SK-N-SH (cell line): ENCODE data around the gene C5orf22. TPM values are rescaled to one million over a fixed set of nuclear protein-coding genes. Genes with fewer than 3 reads are reported as not detected.

Experiments used
- CTCF ChIA-PET: fragments of 300-600, 350-600 bp; formaldehyde crosslinking; extraction: SDS; loops from one replicate; lab custom pipeline; 2021; lab: Yijun Ruan, JAX
- POLR2A ChIA-PET: fragments of 350-600 bp; sonication (Branson Sonifier 250); formaldehyde crosslinking; extraction: SDS; loops from one replicate; lab custom pipeline; 2020; ENCODE audit warnings: antibody characterized with exemption, inconsistent platforms; lab: Yijun Ruan, JAX
- DNase-seq: peaks from one replicate; pipeline ENCODE4 v3.0.0; 2012
- H2AFZ ChIP-seq: fragments of 200-600 bp; sonication (generic); 2 replicates; pipeline ENCODE4 v1.8.1; 2016; ENCODE audit warnings: antibody characterized with exemption, mild to moderate bottlenecking, low read depth
- H3F3A ChIP-seq: fragments of 200-600 bp; sonication (generic); replicated peaks from 2 replicates; pipeline ENCODE3; 2016; ENCODE audit warnings: antibody characterized with exemption, mild to moderate bottlenecking; ENCODE audit not compliant: insufficient read depth
- H3K27ac ChIP-seq, 2 experiments: fragments of 200-500 bp in 1 of 2; fragments of 200-600 bp in 1 of 2; sonication (Bioruptor generic) in 1 of 2; sonication (generic), shearing (Covaris generic) in 1 of 2; 2 replicates each; pipeline versions ENCODE4 v1.5.1 to v1.6.1; 2014 to 2016; ENCODE audit warnings: low read depth in 2 of 2, inconsistent platforms in 1 of 2, low read length in 1 of 2, mild to moderate bottlenecking in 1 of 2, mixed read lengths in 1 of 2
- H3K27me3 ChIP-seq: fragments of 200-600 bp; sonication (generic), shearing (Covaris generic); 2 replicates; pipeline ENCODE4 v1.6.1; 2016; ENCODE audit warnings: mixed run types; ENCODE audit not compliant: insufficient read depth
- H3K36me3 ChIP-seq, 2 experiments: fragments of 200-500 bp in 1 of 2; fragments of 200-600 bp in 1 of 2; sonication (Bioruptor generic) in 1 of 2; sonication (generic) in 1 of 2; replicated peaks in 1 of 2; 2 replicates each; pipeline versions ENCODE3 to v1.5.1; 2014 to 2016; ENCODE audit warnings: low read length in 1 of 2, mild to moderate bottlenecking in 1 of 2; ENCODE audit not compliant: insufficient read depth in 2 of 2, control insufficient read depth in 1 of 2
- H3K4me1 ChIP-seq, 2 experiments: fragments of 200-500 bp in 1 of 2; fragments of 200-600 bp in 1 of 2; sonication (Bioruptor generic) in 1 of 2; sonication (generic), shearing (Covaris generic) in 1 of 2; 2 replicates each; pipeline versions ENCODE4 v1.5.1 to v1.6.1; 2014 to 2016; ENCODE audit warnings: low read depth in 1 of 2, low read length in 1 of 2, mixed run types in 1 of 2; ENCODE audit not compliant: insufficient read depth in 2 of 2, control insufficient read depth in 1 of 2
- H3K4me2 ChIP-seq: fragments of 200-600 bp; sonication (generic), shearing (Covaris generic); 2 replicates; pipeline ENCODE4 v1.6.1; 2017; ENCODE audit warnings: mixed run types
- H3K4me3 ChIP-seq, 2 experiments: fragments of 200-500 bp in 1 of 2; fragments of 200-600 bp in 1 of 2; sonication (Bioruptor generic) in 1 of 2; sonication (generic), shearing (Covaris generic) in 1 of 2; 2 replicates each; pipeline versions ENCODE4 v1.5.1 to v1.8.1; 2014 to 2016; ENCODE audit warnings: low read depth in 2 of 2, inconsistent platforms in 1 of 2, low read length in 1 of 2, mild to moderate bottlenecking in 1 of 2, mixed read lengths in 1 of 2, moderate library complexity in 1 of 2
- H3K79me2 ChIP-seq: fragments of 200-600 bp; sonication (generic); 2 replicates; pipeline ENCODE4 v1.8.1; 2017; ENCODE audit warnings: mild to moderate bottlenecking; ENCODE audit not compliant: insufficient read depth
- H3K9ac ChIP-seq: fragments of 200-600 bp; sonication (generic); 2 replicates; pipeline ENCODE4 v1.6.1; 2017; ENCODE audit warnings: mixed run types
- H3K9me2 ChIP-seq: fragments of 200-600 bp; sonication (generic); 2 replicates; pipeline ENCODE4 v1.6.1; 2017; ENCODE audit warnings: mixed run types
- H3K9me3 ChIP-seq: fragments of 200-600 bp; sonication (generic); 2 replicates; pipeline ENCODE4 v1.6.1; 2017; ENCODE audit warnings: mixed run types, mild to moderate bottlenecking, moderate library complexity
- H4K20me1 ChIP-seq: fragments of 200-600 bp; sonication (generic); 2 replicates; pipeline ENCODE4 v1.6.1; 2017; ENCODE audit warnings: mild to moderate bottlenecking, mixed run types; ENCODE audit not compliant: insufficient read depth
- CTCF ChIP-seq: fragments of 200-600 bp; sonication (generic); IDR thresholded peaks from 2 replicates; pipeline ENCODE4 v1.6.1; 2017; ENCODE audit warnings: antibody characterized with exemption, mild to moderate bottlenecking, moderate library complexity
- EP300 ChIP-seq, 2 experiments: IDR thresholded peaks; 2 replicates each; pipeline versions ENCODE4 v1.4.0 to v1.6.1; 2012; ENCODE audit warnings: borderline replicate concordance in 1 of 2, low read depth in 1 of 2, low read length in 1 of 2
- GABPA ChIP-seq: IDR thresholded peaks from 2 replicates; pipeline ENCODE4 v1.4.0; 2012; ENCODE audit warnings: low read depth, mild to moderate bottlenecking
- JUND ChIP-seq: IDR thresholded peaks from 2 replicates; pipeline ENCODE4 v1.4.0; 2012
- NFIC ChIP-seq: IDR thresholded peaks from 2 replicates; pipeline ENCODE4 v1.4.0; 2012; ENCODE audit warnings: borderline replicate concordance
- NRF1 ChIP-seq: IDR thresholded peaks from 2 replicates; pipeline ENCODE4 v1.6.1; 2012; ENCODE audit warnings: low read depth, mild to moderate bottlenecking, low read length
- PBX3 ChIP-seq: IDR thresholded peaks from 2 replicates; pipeline ENCODE4; 2012
- POLR2AphosphoS5 ChIP-seq: IDR thresholded peaks from 2 replicates; pipeline ENCODE4 v1.6.1; 2012; ENCODE audit warnings: low read depth, low read length
- RAD21 ChIP-seq: IDR thresholded peaks from 2 replicates; pipeline ENCODE4 v1.6.1; 2012; ENCODE audit warnings: mild to moderate bottlenecking, low read length
- RCOR1 ChIP-seq: fragments of 150-350 bp; IDR thresholded peaks from 2 replicates; pipeline ENCODE4 v1.6.1; 2017; ENCODE audit warnings: antibody characterized with exemption, low read length
- REST ChIP-seq: IDR thresholded peaks from 2 replicates; pipeline ENCODE4 v1.6.1; 2012; ENCODE audit warnings: mild to moderate bottlenecking, low read depth, low read length, moderate library complexity
- RFX5 ChIP-seq: IDR thresholded peaks from 2 replicates; pipeline ENCODE4 v1.6.1; 2012; ENCODE audit warnings: mild to moderate bottlenecking, improper control_type of control experiment, low read length
- RXRA ChIP-seq: IDR thresholded peaks from 2 replicates; pipeline ENCODE4 v1.4.0; 2012; ENCODE audit warnings: low read depth, mild to moderate bottlenecking, borderline replicate concordance
- TAF1 ChIP-seq: IDR thresholded peaks from 2 replicates; pipeline ENCODE4 v1.6.1; 2012; ENCODE audit warnings: low read depth, mild to moderate bottlenecking, low read length, moderate library complexity, borderline replicate concordance
- TCF12 ChIP-seq: IDR thresholded peaks from 2 replicates; pipeline ENCODE4 v1.4.0; 2012
- TEAD4 ChIP-seq: IDR thresholded peaks from 2 replicates; pipeline ENCODE4 v1.4.0; 2012; ENCODE audit warnings: mild to moderate bottlenecking, borderline replicate concordance; ENCODE audit not compliant: insufficient read depth
- WGBS: methylation state at CpG from one replicate; pipeline ENCODE4 v1.1.6; 2017; ENCODE audit warnings: low lambda C conversion rate; 5-methylcytosine and 5-hydroxymethylcytosine counted together
- polyA plus RNA-seq, 3 experiments: library from polyadenylated mRNA; depleted of rRNA; stranded (reverse); fragments of >200 nt; gene quantifications; 2 replicates each; pipeline ENCODE4 v1.2.3, GENCODE V29; 2012
- TF ChIP-seq, protein P1 (sequence below): fragments of 150-350 bp; IDR thresholded peaks from 2 replicates; pipeline ENCODE4 v1.6.1; 2017; ENCODE audit warnings: antibody characterized with exemption, low read length, low read depth, borderline replicate concordance
- TF ChIP-seq, protein P2 (sequence below): IDR thresholded peaks from 2 replicates; pipeline ENCODE4 v1.4.0; 2012; ENCODE audit warnings: low read depth, borderline replicate concordance
- TF ChIP-seq, protein P3 (sequence below): IDR thresholded peaks from 2 replicates; pipeline ENCODE4 v1.4.0; 2012; ENCODE audit warnings: low read depth

C5orf22 gene
- polyA plus RNA-seq, 1 of the 3 experiments (the other 2 are of a cell fraction): 13.6 TPM

GRCh38 chr5:31492869-31493268 lies 39.2 kb upstream of the C5orf22 start:
- H3K4me1 ChIP-seq: no peaks in the 10 kb centered on the region
- no peaks in the 10 kb centered on the region for H3K9me3 ChIP-seq
- no peaks in the 10 kb centered on the region for H3K9me2 ChIP-seq
- no peak overlapping the region for H3K4me3 ChIP-seq
- no peaks in the 10 kb centered on the region for H4K20me1 ChIP-seq
- H2AFZ ChIP-seq: no peak overlapping the region
- no peak for TF ChIP-seq EP300 (IDR thresholded peaks at IDR 0.05; ENCODE audit: borderline replicate concordance in 1 of 2, low read depth in 1 of 2, low read length in 1 of 2)
- no peak for TF ChIP-seq JUND
- TF ChIP-seq, protein P1, sequence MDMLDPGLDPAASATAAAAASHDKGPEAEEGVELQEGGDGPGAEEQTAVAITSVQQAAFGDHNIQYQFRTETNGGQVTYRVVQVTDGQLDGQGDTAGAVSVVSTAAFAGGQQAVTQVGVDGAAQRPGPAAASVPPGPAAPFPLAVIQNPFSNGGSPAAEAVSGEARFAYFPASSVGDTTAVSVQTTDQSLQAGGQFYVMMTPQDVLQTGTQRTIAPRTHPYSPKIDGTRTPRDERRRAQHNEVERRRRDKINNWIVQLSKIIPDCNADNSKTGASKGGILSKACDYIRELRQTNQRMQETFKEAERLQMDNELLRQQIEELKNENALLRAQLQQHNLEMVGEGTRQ: no peak
- no peak for TF ChIP-seq NFIC
- TF ChIP-seq GABPA: no peak
- no peak for TF ChIP-seq PBX3
- no peak for TF ChIP-seq TCF12
- TF ChIP-seq CTCF: no peak
- H3K9ac ChIP-seq: no peak overlapping the region
- H3K27ac ChIP-seq: no peak overlapping the region
- POLR2A ChIA-PET: no interaction called here
- no peaks in the 10 kb centered on the region for H3K79me2 ChIP-seq
- H3K27me3 ChIP-seq: no peaks in the 10 kb centered on the region
- peaks cover 56 to 78% of the 10 kb centered on the region in 2 experiments for H3K36me3 ChIP-seq
- no peak overlapping the region for H3K4me2 ChIP-seq
- CTCF ChIA-PET: no interaction called here
- WGBS: 94% methylated on average over 4 of the region's 4 CpGs
- no peaks in the 10 kb centered on the region for H3F3A ChIP-seq
- no peak for DNase-seq

- Histone ChIP-seq H3K9ac (no peak overlapping the region), H3K4me3 (no peak overlapping the region), H2AFZ (no peak overlapping the region), H3K4me2 (no peak overlapping the region), H3K27me3 (no peaks in the 10 kb centered on the region), H3K79me2 (no peaks in the 10 kb centered on the region), H3K4me1 (no peaks in the 10 kb centered on the region), H3K27ac (no peak overlapping the region), H4K20me1 (no peaks in the 10 kb centered on the region), H3K36me3 (peaks cover 66 to 81% of the 10 kb centered on the region in 2 experiments), H3F3A (no peaks in the 10 kb centered on the region), H3K9me2 (no peaks in the 10 kb centered on the region), H3K9me3 (no peaks in the 10 kb centered on the region)
- ChIA-PET CTCF (interaction anchor here (1.0 kb wide), 1 partner anchor 8 kb away, joined by 3 read pairs; no protein-coding TSS in a partner anchor), POLR2A (no interaction called here)
- 95% methylated on average over 4 of the region's 4 CpGs for whole genome bisulfite sequencing
- DNase-seq: no peak
- TF ChIP-seq RAD21 (no peak), TAF1 (no peak), RFX5 (no peak), NRF1 (no peak), RXRA (no peak), TEAD4 (no peak), NFIC (no peak), JUND (no peak), POLR2AphosphoS5 (no peak), EP300 (IDR thresholded peaks at IDR 0.05; ENCODE audit: borderline replicate concordance in 1 of 2, low read depth in 1 of 2, low read length in 1 of 2) (no peak), RCOR1 (no peak), REST (no peak)
- TF ChIP-seq, protein P2, sequence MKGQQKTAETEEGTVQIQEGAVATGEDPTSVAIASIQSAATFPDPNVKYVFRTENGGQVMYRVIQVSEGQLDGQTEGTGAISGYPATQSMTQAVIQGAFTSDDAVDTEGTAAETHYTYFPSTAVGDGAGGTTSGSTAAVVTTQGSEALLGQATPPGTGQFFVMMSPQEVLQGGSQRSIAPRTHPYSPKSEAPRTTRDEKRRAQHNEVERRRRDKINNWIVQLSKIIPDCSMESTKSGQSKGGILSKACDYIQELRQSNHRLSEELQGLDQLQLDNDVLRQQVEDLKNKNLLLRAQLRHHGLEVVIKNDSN: no peak
- TF ChIP-seq, protein P3, sequence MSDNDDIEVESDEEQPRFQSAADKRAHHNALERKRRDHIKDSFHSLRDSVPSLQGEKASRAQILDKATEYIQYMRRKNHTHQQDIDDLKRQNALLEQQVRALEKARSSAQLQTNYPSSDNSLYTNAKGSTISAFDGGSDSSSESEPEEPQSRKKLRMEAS: no peak
Observed at GRCh38 chr5:31495336-31495735, 36.8 kb upstream of the C5orf22 start.
